MG63 (cell line): ENCODE data around the gene HAO2. TPM values are rescaled to one million over a fixed set of nuclear protein-coding genes. Genes with fewer than 3 reads are reported as not detected.
"Not testable (repeated sequence)": the region's sequence is repeated elsewhere in the genome, so short reads cannot be mapped to it uniquely, and the experiment has no call there.

Experiments used
- DNase-seq: peaks from one replicate; pipeline ENCODE4 v3.0.0-alpha.2; 2020
- H3K27me3 ChIP-seq: fragments of 250-450 bp; sonication (Bioruptor Pico); 2 replicates; pipeline ENCODE4 v1.5.1; 2020; ENCODE audit warnings: mild to moderate bottlenecking, moderate library complexity
- H3K36me3 ChIP-seq: fragments of 250-450 bp; sonication (Bioruptor Pico); 2 replicates; pipeline ENCODE4 v1.5.1; 2020; ENCODE audit warnings: mild to moderate bottlenecking, moderate library complexity
- H3K4me3 ChIP-seq: fragments of 250-450 bp; sonication (Bioruptor Pico); 2 replicates; pipeline ENCODE4 v1.5.1; 2020; ENCODE audit warnings: mild to moderate bottlenecking, moderate library complexity
- H3K9me3 ChIP-seq: fragments of 250-450 bp; sonication (Bioruptor Pico); 2 replicates; pipeline ENCODE4 v1.5.1; 2020; ENCODE audit warnings: mild to moderate bottlenecking, moderate library complexity
- total RNA-seq: library from RNA; depleted of rRNA; stranded (reverse); fragments of >200 nt; shearing (Covaris generic); gene quantifications from 2 replicates; pipeline ENCODE4 v1.2.3, GENCODE V29; 2014; ENCODE audit warnings: low replicate concordance; rRNA removed

HAO2 gene
- total RNA-seq: not detected in 2 replicates

DNA sequence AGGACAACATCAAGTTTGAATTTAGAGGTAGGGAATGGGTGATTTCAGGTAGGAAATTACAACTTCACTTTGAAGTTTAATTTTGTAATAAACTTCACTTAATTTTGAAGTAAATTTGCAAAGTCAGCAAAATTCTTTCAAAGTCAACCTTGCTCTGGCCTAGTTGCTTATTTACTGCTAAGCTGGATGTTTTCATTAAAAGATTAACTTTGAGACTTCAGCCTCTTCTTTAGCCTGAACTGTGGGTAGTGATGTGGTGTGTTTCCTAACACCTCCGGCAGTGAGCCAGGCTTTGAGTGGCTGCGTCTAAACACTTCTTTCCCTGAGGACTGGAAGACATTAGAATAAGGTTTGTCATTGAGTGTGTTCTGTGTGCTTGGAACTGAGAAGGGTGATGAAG is at the start of gene HAO2:
Gene HAO2, plus strand, starts transcription at position 232 of the 400 bp plus-strand sequence. CDS start 12,301 bp downstream, outside the sequence.
- no peak for DNase-seq
- Histone ChIP-seq H3K9me3 (no peaks in the 10 kb centered on the region), H3K4me3 (no peak within 1 kb of the TSS), H3K27me3 (no peaks in the 10 kb centered on the region), H3K36me3 (no peaks in the 10 kb centered on the region)

DNA sequence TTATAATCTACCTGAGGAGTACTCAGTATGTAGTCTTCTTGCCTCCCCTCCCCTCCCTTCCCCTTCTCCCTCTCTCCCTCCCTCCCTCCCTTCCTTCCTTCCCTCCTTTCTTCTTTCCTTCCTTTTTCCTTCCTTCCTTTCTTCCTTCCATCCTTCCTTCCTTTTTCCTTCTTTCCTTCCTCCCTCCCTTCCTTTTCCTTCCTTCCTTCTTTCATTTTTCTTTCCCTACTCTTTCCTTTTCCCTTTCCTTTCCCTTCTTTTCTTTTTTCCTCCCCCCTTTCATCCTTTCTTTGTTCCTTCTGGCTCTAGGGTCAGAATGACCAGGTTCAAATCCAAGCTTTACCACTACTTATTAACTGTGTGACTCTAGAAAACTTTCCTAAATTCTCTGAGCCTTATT is 48.5 kb upstream of the HAO2 start:
- no peaks in the 10 kb centered on the region for H3K9me3 ChIP-seq
- no peaks in the 10 kb centered on the region for H3K27me3 ChIP-seq
- no peaks in the 10 kb centered on the region for H3K36me3 ChIP-seq
- no peak for DNase-seq
- H3K4me3 ChIP-seq: no peak overlapping the region

DNA sequence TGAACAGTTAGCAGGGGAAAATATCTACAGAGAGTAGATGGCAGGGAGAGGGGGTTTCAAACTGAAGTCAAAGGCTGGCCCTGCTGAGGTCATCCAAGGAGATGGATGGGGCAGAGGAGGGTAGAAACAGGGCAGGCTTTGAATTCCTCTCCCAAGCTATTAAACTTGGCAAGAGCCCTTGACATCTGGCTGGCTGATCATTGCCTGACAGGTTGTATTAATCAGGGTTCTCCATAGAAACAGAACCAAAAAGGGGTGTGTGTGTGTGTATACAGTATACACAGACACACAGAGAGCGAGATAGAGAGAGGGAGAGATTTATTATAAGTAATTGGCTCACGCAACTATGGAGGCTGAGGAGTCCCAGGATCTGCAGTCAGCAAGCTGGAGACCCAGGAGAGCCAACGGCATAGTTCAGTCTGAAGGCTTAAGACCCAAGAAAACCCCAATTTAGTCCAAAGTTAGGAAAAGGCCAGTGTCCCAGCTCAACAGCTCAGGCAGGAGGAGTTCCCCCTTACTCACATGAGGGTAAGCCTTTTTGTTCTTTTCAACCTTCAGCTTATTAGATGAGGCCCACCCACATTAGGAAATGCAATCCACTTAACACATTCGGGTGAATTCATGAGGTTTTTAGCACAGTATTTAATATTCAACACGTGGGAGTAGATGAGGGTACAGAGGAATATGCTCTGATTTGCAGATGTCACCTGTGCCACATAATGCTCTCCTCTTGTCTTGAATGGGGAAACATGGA is 46.7 kb upstream of the HAO2 start:
- DNase-seq: no peak

DNA sequence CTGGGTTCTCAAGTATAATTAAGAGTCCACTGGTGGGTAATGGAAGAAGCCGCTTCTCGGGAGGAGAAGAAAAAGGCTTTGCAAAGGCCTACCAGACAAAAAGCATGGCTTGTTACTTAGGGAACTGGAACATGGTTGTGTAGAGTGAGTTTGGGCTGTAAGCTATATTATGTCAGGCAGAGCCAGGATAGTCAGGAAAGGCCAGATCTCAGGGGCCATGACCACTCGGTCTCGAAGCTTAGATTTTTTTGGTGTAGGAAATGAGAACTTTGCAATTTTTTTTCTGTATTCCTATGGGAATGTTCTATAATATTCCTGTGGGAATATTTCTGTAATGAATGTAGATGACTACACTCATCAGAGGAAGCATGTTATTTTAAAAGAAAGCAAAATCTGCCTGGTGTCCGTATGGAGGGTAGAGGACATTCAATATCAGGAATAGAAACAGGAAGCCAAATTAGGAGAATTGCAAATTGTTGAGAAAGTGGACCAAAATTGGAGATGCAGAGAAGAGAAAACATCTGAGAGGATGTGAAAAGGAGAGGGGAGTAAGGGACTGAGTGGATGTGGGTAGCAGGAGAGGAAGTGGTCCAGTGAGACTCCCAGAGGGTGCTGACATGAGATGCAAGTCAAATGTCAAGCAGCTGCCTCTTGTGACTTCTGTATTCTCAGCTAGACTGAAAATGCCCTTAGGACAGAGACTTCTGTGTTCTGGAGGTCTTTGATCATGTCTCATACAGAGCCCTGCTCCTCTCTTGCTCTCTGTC is 45.2 kb upstream of the HAO2 start:
- no peak for DNase-seq
- Histone ChIP-seq H3K36me3 (no peaks in the 10 kb centered on the region), H3K9me3 (no peaks in the 10 kb centered on the region), H3K27me3 (no peaks in the 10 kb centered on the region), H3K4me3 (no peak overlapping the region)

More for the DNA sequence above, 46.7 kb upstream of the HAO2 start:
- no peaks in the 10 kb centered on the region for H3K9me3 ChIP-seq
- no peaks in the 10 kb centered on the region for H3K36me3 ChIP-seq
- H3K4me3 ChIP-seq: no peak overlapping the region
- no peaks in the 10 kb centered on the region for H3K27me3 ChIP-seq

DNA sequence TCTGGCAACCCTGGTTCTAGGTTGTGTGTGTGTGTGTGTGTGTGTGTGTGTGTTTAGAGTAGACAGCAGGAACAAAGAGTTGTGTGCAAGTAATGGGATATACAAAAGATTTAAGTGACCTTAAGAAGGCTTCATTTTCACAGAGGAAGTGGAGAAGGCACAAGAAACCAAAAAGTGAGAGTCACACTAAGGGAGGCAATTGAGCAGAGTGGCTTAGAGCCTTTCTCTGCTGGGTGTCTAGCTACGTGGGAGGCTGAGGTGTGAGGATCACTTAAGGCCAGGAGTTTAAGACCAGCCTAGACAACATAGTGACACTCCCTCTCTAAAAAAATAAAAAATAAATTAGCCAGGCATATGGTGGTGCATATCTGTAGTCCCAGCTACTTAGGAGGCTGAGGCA is 44.4 kb upstream of the HAO2 start:
- H3K36me3 ChIP-seq: no peaks in the 10 kb centered on the region
- H3K27me3 ChIP-seq: no peaks in the 10 kb centered on the region
- no peak for DNase-seq
- H3K4me3 ChIP-seq: no peak overlapping the region
- no peaks in the 10 kb centered on the region for H3K9me3 ChIP-seq

DNA sequence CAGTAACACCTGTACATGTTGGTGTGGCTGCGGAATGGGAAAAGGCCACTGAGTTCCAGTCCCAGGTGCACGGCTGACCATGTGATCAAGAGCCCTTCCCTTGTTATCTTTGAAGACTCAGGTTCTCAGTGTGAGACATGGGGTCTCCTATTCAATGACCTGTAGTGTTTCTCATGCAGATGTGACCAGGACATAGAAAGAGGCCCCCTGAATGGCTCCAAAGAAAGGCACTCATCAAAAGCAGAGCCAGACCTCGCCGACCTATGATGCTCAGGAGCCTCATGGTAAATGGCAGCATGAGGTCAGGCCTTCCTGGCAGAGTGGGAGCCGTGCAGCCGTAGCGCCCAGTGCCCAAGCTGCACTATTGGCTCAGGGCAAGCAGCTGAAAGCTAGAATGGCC is 42.3 kb upstream of the HAO2 start:
- Histone ChIP-seq H3K9me3 (no peaks in the 10 kb centered on the region), H3K4me3 (no peak overlapping the region), H3K36me3 (no peaks in the 10 kb centered on the region), H3K27me3 (no peaks in the 10 kb centered on the region)
- no peak for DNase-seq

DNA sequence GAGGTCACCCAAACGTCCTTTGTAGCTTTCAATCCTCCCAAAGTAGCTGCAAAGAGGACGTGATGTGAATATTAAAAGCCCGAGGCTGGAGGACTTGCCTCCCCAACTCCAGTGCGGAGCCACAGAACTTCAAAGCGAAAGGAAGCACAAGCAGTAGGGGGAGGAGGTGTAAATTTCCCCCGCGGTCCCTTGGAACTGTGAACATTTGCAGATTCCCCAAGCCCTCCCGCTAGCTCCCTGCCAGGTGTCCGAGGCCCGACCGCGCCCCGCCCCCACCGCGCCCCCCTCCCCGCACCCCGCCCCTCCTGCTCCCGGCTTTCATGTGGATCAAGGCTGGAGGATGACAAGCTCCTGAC is 41.5 kb upstream of the HAO2 start:
- Histone ChIP-seq H3K9me3 (no peaks in the 10 kb centered on the region), H3K4me3 (no peak overlapping the region), H3K27me3 (no peaks in the 10 kb centered on the region), H3K36me3 (no peaks in the 10 kb centered on the region)
- DNase-seq: no peak

DNA sequence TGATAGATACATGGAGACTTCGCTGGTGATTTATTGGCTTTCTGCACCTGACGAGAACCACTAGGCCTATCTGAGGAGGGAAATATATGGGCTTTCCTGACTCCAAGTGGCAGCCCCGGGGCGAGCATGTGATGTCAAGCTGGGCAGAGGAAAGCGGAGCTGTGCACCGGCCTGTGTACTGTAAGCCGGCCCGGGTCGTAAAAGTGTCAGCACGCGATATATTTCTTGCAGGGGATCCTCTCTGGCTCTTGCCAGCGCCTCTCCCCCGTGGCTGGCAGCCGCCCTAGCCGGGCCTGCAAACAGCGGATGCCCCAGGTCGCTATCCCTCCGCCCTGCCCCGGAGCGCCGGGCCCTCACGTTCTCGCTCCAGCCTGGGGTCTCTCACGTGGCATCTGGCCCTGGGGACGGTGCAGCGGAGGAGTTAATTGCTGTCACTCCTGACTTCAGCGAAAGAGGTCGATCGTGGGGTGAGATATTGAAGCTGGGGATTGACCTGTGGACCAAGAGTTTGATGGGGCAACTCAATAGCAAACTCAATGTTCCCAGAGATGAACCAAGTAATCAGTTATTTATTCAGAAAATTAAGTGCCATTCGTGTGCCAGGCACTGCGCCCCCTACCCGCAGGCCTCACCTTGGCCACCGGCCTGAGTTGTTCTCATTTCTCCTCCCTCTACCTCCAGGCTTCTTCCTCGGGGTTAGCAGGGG is 41.0 kb upstream of the HAO2 start:
- peak; percentile 28 for DNase-seq
- H3K27me3 ChIP-seq: no peaks in the 10 kb centered on the region
- H3K36me3 ChIP-seq: no peaks in the 10 kb centered on the region
- no peaks in the 10 kb centered on the region for H3K9me3 ChIP-seq
- no peak overlapping the region for H3K4me3 ChIP-seq

DNA sequence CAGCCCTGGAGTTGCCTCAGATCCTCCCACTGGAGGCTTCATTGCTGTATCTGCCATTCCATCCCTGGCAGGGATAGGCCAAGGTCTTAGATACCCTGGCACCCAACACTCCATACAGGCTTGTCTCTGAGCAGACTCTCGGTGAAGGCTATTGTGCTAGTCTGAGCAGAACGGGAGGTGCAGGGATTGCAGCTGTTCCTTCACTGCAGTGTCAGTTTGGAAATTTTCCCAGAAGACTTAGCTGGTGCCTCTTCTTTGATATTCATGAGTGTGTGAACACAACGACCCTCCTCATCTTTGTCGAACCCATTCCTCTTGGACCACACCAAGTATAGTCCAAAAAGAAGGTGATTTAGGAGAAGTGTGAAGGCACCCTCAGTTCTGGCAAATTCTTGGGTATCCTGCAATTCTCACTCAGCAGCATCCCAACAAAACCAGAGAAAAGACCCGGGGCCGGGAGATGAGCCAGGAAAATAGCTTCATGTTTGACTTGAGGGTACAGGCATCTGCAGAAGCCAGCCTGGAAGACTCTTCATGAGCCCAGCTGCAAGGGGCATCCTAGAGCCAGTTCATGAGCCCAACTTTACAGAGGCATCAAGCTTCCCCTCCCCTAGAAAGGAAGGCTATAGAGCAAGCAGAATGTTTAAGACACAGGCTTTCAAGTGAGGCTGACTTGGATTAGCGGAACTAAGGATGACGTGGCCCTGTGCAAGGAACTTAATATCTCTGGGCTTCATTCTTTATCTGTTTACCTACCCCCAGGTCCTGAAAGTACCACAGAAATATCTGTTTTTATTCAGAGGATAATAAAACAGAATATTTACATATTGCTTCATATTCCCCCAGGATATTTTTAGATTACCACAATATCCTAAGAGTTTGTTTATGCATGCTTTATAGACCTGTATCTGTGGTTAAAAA is 38.8 kb upstream of the HAO2 start:
- Histone ChIP-seq H3K27me3 (no peaks in the 10 kb centered on the region), H3K4me3 (no peak overlapping the region), H3K36me3 (no peaks in the 10 kb centered on the region), H3K9me3 (no peaks in the 10 kb centered on the region)
- no peak for DNase-seq

DNA sequence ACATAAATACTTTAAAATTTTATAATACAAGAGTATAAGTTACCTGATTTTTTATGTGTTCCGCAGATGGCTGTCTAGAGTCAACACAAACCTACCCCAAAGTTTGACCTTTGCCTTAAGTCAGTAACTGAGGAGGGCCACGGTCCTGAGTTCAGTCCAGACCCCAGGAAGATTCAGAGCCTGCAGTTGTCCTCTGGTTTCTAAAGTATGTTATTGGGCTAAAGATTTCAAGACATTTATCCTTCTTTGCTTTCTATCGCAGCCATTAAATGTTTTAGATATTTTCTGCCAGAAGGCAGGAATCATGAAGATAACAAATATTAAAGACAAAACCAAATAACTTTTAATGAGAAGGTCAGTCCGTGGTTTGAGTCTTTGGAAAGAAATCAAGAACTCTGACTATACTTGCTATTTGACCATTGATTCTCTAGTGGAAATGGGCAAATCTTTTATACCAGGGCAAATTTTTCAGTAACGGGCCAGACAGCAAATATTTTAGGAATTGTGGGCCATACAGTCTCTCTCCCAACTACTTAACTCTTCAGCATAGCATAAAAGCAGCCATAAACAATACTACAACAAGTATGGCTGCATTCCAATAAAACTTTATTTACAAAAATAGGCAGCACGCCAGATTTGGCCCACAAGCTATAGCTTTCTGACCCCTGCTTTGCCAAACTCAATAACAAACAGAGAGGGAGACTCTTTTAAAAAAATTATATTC is 38.0 kb upstream of the HAO2 start:
- Histone ChIP-seq H3K4me3 (no peak overlapping the region), H3K36me3 (no peaks in the 10 kb centered on the region), H3K9me3 (no peaks in the 10 kb centered on the region), H3K27me3 (no peaks in the 10 kb centered on the region)
- DNase-seq: no peak

DNA sequence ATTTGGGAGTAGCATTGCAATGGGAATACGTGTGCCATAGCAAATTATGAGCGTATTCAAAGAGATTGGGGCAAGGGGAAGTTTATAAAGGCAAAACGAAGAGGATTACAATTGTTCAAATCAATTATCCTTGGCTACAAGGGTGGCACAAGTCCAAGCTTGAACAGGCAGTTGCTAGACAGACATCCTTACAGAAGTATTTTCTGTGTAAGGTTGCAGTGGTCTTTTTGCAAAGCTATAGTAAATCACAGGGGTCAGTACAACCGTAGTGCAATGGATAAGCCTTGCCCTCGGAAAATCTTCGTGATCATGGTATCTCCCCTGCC is 37.4 kb upstream of the HAO2 start:
- Histone ChIP-seq H3K4me3 (no peak overlapping the region), H3K9me3 (no peaks in the 10 kb centered on the region), H3K36me3 (no peaks in the 10 kb centered on the region), H3K27me3 (no peaks in the 10 kb centered on the region)
- no peak for DNase-seq

DNA sequence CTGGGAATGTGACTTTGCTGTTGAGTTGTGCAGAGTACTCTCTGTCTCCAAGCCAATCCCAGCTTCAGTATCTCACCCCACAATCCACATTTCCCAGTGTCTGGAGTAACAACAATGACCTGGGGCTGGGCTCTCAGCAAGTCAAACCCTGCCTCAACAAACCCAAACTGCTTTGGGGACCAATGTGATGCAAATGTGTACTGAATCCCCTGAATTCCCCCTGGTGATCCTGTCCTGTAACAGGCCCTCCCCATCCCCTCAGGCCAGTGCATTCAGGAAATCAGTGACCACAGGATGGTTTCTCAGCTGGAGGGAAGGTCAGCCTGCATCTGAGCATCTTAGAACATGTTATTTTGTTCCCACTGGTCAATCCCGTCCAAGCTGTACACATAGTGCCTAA is 36.7 kb upstream of the HAO2 start:
- no peaks in the 10 kb centered on the region for H3K36me3 ChIP-seq
- H3K27me3 ChIP-seq: no peaks in the 10 kb centered on the region
- no peak overlapping the region for H3K4me3 ChIP-seq
- no peak for DNase-seq
- no peaks in the 10 kb centered on the region for H3K9me3 ChIP-seq

DNA sequence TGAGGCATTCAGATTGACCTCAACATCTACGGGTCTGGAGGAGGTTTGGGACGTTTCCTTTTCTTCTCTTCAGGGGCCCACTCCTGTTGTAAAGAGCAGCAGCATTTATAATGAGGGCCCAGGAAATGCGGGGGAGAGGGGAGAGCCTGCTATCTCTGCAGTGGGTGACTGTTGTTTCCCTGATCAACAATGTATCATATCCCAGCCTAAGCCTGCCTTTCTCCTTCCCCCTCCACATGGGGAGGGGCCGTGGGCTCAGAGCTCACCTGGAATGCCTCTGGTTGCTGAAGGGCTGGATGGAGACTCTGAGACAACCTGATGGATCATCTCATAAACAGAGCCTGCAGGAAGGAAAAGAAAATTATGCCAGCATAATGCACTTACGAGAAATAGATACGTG is 36.0 kb upstream of the HAO2 start:
- Histone ChIP-seq H3K4me3 (no peak overlapping the region), H3K36me3 (no peaks in the 10 kb centered on the region), H3K9me3 (no peaks in the 10 kb centered on the region), H3K27me3 (no peaks in the 10 kb centered on the region)
- no peak for DNase-seq

DNA sequence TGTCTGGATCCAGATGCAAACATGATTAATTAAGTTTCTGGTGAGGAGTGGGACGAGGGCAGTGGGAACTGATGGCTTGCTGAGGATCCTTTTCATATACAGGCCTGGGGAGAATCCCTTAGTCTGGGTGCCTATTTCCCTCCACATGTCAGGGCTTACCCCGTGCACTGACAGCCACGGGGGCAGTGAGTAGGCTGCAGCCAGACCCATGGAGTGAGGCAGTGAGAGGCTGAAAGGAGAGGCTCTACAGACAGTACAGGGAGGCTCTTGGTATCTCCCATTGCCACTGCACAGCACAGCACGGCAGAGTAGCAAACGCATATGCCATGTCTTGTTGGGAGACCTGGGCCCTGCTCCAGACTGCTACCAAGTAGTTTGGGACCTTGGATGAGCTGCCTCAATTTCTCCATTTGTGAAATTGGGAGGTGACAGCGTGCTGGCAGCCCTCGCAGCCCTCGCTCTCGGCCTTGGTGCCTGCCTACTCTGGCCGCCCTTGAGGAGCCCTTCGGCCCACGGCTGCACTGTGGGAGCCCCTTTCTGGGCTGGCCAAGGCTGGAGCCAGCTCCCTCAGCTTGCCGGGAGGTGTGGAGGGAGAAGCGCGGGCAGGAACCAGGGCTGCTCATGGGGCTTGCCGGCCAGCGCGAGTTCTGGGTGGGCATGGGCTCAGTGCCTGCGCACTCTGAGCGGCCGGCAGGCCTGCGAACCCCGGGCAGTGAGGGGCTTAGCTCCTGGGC is 35.3 kb upstream of the HAO2 start:
- H3K4me3 ChIP-seq: no peak overlapping the region
- no peaks in the 10 kb centered on the region for H3K9me3 ChIP-seq
- no peaks in the 10 kb centered on the region for H3K36me3 ChIP-seq
- DNase-seq: no peak
- H3K27me3 ChIP-seq: no peaks in the 10 kb centered on the region

DNA sequence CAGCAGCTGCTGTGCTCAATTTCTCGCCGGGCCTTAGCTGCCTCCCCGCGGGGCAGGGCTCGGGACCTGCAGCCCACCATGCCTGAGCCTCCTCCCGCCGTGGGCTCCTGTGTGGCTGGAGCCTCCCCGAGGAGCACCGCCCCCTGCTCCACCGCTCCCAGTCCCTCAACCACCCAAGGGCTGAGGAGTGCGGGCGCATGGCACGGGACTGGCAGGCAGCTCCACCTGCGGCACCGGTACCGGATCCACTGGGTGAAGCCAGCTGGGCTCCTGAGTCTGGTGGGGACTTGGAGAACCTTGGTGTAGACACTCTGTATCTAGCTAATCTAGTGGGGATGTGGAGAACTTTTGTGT is 34.7 kb upstream of the HAO2 start:
- not testable (repeated sequence) for H3K27me3 ChIP-seq, H3K4me3 ChIP-seq, DNase-seq, H3K36me3 ChIP-seq, H3K9me3 ChIP-seq

DNA sequence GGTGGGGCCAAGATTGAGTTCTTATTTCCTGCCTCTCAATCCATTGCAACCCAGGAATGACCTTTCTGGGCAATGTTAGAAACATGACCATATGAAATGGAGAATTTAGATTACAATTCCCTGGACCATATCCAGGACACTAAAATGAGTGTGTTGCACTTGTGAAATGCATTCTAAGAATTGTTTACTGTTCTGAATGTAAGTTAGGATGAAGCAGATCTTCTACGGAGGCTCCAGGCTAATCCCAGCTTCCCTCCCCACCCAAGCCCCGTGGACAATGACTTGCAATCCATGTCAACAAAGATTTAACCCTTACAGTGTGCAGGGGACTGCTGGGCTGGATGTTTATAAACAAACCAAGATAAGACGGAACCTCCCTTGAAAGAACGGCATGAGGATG is 31.7 kb upstream of the HAO2 start:
- no peak for DNase-seq
- H3K27me3 ChIP-seq: no peaks in the 10 kb centered on the region
- H3K4me3 ChIP-seq: no peak overlapping the region
- no peaks in the 10 kb centered on the region for H3K9me3 ChIP-seq
- H3K36me3 ChIP-seq: no peaks in the 10 kb centered on the region
